ENCODE measurements around the gene CEACAM3.

CEACAM3 gene

DNA sequence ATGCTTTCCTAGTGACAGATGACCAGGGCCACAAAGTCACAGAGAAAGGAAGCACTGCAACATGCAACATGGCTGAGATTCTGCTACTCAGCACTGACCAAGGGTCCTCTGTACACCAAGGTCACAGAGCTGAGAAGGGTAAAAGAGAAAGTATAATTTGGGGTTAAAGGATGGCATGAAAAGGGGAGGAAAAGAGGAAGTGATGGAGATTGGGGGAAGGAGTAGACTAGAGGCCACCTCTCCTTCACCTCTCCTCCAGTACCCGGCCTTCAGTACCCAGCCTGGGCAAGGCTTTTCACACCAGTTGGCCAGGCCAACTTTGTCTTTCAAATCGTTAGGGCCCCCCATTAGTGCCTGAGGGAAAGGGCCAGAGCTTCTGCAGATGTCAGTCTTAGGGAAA lies 57.4 kb downstream of the CEACAM3 start:
- H3K4me3 ChIP-seq: no peak overlapping the region
- TF ChIP-seq, protein P1, sequence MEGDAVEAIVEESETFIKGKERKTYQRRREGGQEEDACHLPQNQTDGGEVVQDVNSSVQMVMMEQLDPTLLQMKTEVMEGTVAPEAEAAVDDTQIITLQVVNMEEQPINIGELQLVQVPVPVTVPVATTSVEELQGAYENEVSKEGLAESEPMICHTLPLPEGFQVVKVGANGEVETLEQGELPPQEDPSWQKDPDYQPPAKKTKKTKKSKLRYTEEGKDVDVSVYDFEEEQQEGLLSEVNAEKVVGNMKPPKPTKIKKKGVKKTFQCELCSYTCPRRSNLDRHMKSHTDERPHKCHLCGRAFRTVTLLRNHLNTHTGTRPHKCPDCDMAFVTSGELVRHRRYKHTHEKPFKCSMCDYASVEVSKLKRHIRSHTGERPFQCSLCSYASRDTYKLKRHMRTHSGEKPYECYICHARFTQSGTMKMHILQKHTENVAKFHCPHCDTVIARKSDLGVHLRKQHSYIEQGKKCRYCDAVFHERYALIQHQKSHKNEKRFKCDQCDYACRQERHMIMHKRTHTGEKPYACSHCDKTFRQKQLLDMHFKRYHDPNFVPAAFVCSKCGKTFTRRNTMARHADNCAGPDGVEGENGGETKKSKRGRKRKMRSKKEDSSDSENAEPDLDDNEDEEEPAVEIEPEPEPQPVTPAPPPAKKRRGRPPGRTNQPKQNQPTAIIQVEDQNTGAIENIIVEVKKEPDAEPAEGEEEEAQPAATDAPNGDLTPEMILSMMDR (IDR thresholded peaks at IDR 0.05): no peak
- DNase-seq (ENCODE audit: low spot score): no peak
- no peak overlapping the region for H3K27ac ChIP-seq

DNA sequence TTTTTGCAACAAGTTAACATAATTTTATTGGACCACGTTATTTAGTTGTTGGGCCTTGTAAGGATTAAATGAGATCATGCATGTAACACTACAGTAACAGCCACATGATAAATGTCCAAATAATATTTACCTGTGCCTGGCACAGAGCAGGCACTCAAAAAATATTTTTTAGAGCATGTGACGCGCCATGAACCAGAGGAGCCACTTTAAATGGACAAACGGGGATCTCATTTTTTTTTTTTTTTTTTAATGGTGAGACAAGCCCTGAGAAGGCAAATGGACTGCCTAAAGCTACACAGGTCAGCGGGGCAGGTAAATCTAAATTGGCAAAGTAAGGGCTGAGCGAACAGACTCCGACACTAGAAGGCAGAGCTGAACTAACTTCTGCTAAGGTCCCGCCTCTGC lies 62.8 kb downstream of the CEACAM3 start:
- Histone ChIP-seq H3K27ac (peak overlapping the region; percentile 71 to 99), H3K4me3 (peak overlapping the region; percentile 99)
- no peak for DNase-seq (ENCODE audit: low spot score)
- TF ChIP-seq, protein P1 (IDR thresholded peaks at IDR 0.05): no peak

DNA sequence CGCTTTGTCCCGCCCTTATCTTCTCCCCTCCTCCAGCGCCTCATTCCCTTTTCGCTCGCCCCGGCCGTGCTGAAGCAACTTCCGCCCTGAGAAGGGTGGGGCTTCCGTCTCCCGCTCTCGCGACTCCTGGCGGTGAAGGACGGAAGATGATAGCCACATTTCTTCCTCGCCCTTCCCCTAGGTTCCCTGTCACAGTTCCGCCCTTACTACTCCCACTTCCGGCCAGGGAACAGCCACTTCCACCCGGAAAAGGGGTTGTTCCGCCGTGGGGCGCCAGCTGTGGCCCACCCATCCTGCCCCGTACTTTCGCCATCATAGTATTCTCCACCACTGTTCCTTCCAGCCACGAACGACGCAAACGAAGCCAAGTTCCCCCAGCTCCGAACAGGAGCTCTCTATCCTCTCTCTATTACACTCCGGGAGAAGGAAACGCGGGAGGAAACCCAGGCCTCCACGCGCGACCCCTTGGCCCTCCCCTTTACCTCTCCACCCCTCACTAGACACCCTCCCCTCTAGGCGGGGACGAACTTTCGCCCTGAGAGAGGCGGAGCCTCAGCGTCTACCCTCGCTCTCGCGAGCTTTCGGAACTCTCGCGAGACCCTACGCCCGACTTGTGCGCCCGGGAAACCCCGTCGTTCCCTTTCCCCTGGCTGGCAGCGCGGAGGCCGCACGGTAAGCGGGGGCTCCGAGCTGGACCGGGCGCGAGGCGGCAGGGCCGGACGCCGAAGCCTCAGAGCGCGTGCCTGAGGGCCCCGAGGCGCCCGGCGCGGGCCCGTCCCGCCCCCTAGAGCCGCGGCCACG lies 63.4 kb downstream of the CEACAM3 start, which contains the start of gene RPS19:
RPS19 (plus strand) TSS at position 638 of the 801 bp plus-strand sequence. CDS start 520 bp downstream, outside the sequence.
- TF ChIP-seq, protein P1 (IDR thresholded peaks at IDR 0.05): peak; percentile 56
- peak; percentile 99 for DNase-seq (ENCODE audit: low spot score)
- Histone ChIP-seq H3K4me3 (peak within 1 kb of the TSS; percentile 99), H3K27ac (peak within 1 kb of the TSS; percentile 71 to 99)

- peak overlapping the region; percentile 71 to 99 for H3K27ac ChIP-seq
- peak; percentile 83 for DNase-seq (ENCODE audit: low spot score)
- H3K4me3 ChIP-seq: peak overlapping the region; percentile 99
- TF ChIP-seq, protein P1 (IDR thresholded peaks at IDR 0.05): no peak
Measured at GRCh38 chr19:41860419-41861115, 64.2 kb downstream of the CEACAM3 start.
